Ishikawa (cell line): Measurements from ENCODE around the gene MAP3K2.

Experiments
- CEBPB ChIP-seq: IDR thresholded peaks from 2 replicates; pipeline ENCODE4 v1.6.1; 2012
- CREB1 ChIP-seq: IDR thresholded peaks from 2 replicates; pipeline ENCODE4 v1.6.1; 2012; ENCODE audit warnings: low read depth
- EGR1 ChIP-seq: IDR thresholded peaks from 2 replicates; pipeline ENCODE4 v1.6.1; 2012
- EP300 ChIP-seq: IDR thresholded peaks from 2 replicates; pipeline ENCODE4 v1.6.1; 2012; ENCODE audit warnings: borderline replicate concordance
- FOXM1 ChIP-seq: IDR thresholded peaks from 2 replicates; pipeline ENCODE4 v1.6.1; 2012; ENCODE audit warnings: low read depth, borderline replicate concordance
- NFIC ChIP-seq: IDR thresholded peaks from 2 replicates; pipeline ENCODE4 v1.6.1; 2012
- RAD21 ChIP-seq: IDR thresholded peaks from 2 replicates; pipeline ENCODE4 v1.6.1; 2012; ENCODE audit warnings: low read depth
- TAF1 ChIP-seq: IDR thresholded peaks from 2 replicates; pipeline ENCODE4 v1.6.1; 2012; ENCODE audit warnings: low read depth, mild to moderate bottlenecking
- TCF12 ChIP-seq: IDR thresholded peaks from 2 replicates; pipeline ENCODE4 v1.6.1; 2012; ENCODE audit warnings: low read depth
- TEAD4 ChIP-seq: IDR thresholded peaks from 2 replicates; pipeline ENCODE4 v1.6.1; 2012
- YY1 ChIP-seq: IDR thresholded peaks from 2 replicates; pipeline ENCODE4 v1.6.1; 2012; ENCODE audit warnings: low read depth
- ZBTB7A ChIP-seq: IDR thresholded peaks from 2 replicates; pipeline ENCODE4 v1.6.1; 2012; ENCODE audit warnings: low read depth
- TF ChIP-seq, protein P1 (sequence below): IDR thresholded peaks from 2 replicates; pipeline ENCODE4 v1.6.1; 2012
- TF ChIP-seq, protein P2 (sequence below): IDR thresholded peaks from 2 replicates; pipeline ENCODE4 v1.6.1; 2012
- TF ChIP-seq, protein P3 (sequence below): IDR thresholded peaks from 2 replicates; pipeline ENCODE4 v1.6.1; 2012; ENCODE audit warnings: low read depth, mild to moderate bottlenecking

The MAP3K2 gene

DNA sequence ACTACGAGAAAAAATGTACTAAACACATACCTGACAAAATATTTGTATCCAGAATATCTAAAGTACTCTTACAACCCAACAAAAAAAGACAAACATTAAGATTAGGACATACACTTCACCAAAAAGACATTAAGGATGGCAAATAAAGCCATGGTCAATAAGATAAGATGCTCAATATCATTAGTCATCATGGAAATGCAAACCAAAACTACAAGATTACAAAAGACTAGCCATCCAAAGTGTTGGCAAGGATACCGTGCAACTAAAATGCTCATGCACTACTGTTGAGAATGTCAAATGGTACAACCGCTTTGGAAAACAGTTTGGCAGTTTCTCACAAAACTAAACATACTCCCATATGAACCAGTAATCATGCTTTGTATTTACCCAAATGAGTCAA is 29.7 kb downstream of the MAP3K2 start:
- no peak for TF ChIP-seq EP300
- no peak for TF ChIP-seq YY1
- TF ChIP-seq NFIC = no peak
- TF ChIP-seq TAF1 = no peak

DNA sequence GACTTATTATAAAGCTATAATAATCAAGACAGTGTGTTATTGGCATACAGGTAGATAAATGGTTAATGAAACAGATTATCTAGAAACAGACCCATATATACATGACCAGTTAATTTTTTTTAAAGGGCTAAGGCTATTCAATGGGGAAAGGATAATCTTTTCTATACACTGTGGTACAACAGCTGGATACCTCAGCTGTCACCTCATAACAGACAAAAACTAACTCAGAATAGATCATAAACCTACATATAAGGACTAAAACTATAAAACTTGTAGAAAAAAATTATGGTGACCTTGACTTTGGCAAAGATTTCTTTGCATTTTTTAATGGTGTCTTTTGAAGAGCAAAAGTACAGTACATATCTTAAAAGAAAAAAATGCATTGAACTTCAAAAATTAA is 30.2 kb downstream of the MAP3K2 start:
- no peak for TF ChIP-seq EGR1

DNA sequence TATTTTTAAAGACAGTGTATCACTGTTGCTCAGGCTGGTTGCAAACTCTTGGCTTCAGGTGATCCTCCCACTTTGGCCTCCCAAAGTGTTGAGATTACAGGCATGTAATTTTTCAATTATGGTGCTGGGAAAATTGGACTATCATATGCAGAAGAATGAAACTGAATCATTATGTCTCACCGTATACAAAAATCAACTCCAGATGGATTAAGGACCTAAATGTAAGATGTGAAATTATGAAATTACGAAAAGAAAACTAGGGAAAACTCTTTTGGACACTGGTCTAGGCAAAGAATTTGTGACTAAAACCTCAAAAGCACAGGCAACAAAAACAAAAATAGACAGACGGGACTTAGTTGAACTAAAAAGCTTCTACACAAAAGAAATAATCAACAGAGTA is 31.2 kb downstream of the MAP3K2 start:
- TF ChIP-seq EP300 (no peak), TEAD4 (no peak), CEBPB (no peak), RAD21 (no peak), CREB1 (no peak), YY1 (no peak), NFIC (no peak), TCF12 (no peak), FOXM1 (no peak), TAF1 (no peak), EGR1 (no peak)
- TF ChIP-seq, protein P1, sequence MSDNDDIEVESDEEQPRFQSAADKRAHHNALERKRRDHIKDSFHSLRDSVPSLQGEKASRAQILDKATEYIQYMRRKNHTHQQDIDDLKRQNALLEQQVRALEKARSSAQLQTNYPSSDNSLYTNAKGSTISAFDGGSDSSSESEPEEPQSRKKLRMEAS = no peak
- TF ChIP-seq, protein P2, sequence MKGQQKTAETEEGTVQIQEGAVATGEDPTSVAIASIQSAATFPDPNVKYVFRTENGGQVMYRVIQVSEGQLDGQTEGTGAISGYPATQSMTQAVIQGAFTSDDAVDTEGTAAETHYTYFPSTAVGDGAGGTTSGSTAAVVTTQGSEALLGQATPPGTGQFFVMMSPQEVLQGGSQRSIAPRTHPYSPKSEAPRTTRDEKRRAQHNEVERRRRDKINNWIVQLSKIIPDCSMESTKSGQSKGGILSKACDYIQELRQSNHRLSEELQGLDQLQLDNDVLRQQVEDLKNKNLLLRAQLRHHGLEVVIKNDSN = no peak

DNA sequence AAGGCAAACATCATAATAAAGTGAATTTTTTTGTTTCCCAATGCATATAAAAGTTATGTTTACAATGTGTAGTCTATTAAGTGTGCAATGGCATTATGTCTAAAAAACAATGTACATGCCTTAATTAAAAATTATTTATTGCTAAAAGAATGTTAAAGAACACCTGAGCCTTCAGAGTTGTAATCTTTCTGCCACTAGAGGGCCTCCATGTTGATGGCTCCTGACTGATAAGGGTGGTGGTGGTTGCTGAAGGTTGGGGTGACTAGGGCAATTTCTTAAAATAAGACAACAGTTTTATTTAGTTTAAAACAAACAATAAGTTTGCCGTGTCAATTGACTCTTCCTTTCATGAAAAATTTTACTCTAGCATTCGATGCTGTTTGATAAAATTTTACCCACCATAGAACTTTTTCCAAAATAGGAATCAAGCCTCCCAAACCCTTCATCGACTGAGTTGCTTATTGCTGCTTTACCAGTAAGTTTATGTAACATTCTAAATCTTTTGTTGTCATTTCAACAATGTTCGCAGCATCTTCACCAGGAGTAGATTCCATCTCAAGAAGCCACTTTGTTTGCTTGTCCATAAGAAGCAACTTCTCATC is 32.3 kb downstream of the MAP3K2 start:
- TF ChIP-seq RAD21 (peak; percentile 57), TAF1 (no peak)

DNA sequence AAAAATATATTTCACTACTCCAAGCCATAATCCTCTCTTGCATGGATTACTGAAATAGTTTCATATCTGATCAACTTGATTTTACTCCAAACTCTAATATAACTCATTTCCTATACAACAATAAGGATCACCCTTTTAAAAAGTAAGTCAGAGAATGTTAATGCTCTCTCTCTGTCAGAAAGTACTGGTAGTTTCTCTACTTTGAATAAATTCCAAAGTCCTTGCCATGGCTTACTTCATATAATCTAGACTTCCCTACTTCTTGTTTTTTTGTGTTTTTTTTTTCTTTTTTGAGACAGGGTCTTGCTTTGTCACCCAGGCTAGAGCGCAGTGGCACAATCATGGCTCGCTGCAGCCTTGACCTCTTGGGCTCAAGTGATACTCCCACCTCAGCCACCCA is 36.2 kb downstream of the MAP3K2 start:
- TF ChIP-seq CEBPB (no peak), ZBTB7A (no peak), CREB1 (no peak), TEAD4 (no peak)
- TF ChIP-seq, protein P2 = no peak

DNA sequence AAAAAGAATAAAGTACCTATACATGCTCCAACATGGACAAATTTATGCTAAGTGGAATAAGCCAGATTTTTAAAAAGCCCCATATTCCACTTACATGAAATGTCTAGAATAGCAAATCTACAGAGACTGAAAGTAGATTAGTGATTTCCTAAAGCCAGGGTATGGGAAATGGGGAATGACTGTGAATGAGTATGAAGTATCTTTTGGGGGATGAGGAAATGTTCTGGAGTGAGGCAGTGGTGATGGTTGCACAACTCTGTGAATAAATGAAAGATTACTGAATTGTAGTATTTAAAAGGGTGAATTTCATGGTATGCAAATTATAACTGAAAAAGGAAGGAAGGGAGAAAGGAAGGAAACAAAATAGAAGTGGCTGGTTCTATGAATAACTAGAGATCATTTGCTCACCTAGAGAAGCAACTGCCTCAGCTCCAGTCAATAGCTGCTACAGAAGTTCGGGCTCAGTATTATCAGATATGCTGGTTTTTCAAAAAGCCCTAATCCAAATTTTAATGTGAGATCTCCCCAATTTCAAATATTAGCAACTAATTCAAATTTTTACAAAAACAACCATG is 39.3 kb downstream of the MAP3K2 start:
- no peak for TF ChIP-seq EP300

DNA sequence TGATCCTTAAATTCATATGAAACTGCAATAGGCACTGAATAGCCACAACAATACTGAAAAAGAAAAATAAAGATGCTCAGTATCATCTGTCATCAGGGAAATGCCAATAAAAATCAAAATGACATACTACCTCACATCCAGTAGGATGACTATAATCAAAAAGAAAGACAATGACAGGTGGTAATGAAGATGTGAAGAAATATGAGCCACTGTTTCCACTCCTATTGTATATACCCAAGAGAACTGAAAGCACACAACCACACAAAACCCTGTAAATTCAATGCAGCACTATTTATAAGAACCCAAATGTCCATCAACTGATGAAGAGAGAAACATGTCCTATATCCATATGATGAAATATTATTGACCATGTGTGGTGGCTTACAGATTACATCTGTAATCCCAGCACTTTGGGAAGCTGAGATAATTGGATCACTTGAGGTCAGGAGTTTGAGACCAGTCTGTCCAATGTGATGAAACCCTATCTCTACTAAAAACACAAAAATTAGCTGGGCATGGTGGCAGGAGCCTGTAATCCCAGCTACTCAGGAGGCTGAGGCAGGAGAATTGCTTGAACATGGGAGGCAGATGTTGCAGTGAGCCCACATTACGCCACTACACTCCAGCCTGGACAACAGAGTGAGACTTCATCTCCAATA is 39.9 kb downstream of the MAP3K2 start:
- TF ChIP-seq, protein P3, sequence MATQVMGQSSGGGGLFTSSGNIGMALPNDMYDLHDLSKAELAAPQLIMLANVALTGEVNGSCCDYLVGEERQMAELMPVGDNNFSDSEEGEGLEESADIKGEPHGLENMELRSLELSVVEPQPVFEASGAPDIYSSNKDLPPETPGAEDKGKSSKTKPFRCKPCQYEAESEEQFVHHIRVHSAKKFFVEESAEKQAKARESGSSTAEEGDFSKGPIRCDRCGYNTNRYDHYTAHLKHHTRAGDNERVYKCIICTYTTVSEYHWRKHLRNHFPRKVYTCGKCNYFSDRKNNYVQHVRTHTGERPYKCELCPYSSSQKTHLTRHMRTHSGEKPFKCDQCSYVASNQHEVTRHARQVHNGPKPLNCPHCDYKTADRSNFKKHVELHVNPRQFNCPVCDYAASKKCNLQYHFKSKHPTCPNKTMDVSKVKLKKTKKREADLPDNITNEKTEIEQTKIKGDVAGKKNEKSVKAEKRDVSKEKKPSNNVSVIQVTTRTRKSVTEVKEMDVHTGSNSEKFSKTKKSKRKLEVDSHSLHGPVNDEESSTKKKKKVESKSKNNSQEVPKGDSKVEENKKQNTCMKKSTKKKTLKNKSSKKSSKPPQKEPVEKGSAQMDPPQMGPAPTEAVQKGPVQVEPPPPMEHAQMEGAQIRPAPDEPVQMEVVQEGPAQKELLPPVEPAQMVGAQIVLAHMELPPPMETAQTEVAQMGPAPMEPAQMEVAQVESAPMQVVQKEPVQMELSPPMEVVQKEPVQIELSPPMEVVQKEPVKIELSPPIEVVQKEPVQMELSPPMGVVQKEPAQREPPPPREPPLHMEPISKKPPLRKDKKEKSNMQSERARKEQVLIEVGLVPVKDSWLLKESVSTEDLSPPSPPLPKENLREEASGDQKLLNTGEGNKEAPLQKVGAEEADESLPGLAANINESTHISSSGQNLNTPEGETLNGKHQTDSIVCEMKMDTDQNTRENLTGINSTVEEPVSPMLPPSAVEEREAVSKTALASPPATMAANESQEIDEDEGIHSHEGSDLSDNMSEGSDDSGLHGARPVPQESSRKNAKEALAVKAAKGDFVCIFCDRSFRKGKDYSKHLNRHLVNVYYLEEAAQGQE = no peak
- no peak for TF ChIP-seq FOXM1
- no peak for TF ChIP-seq YY1

DNA sequence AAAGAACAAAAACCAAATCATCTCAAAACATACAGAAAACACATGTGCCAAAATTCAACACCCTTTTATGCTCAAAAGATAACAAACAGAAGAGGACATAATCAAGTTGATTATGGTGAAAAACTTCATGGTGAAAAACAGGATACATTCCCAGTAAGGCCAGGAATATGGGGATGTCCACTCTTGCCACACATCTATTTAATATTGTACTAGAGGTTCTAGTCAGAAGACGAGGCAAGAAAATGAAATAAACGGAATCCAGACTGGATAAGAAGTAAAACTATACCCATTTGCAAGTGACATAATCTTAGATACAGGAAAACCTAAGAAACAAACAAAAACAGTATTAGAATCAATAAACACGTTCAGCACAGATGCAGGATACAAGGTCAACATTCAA is 40.8 kb downstream of the MAP3K2 start:
- no peak for TF ChIP-seq RAD21
- TF ChIP-seq, protein P2 = no peak

DNA sequence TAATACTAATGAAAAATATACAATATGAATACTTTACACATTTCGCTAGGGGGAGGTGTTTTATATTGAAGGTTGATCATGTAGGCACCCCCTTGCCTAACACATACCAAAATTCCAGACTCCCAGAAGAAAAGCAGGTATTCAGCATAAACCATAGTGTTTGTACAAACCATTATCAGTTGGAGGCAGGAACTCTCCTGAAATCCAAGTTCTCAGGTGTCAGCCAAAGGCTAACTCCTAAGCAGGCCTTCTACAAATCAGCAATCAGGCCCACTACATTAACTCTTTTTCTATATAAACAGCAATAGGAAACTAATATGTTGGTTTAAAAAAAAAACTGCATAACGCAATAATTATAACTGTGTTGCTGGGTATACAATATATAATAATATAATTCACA is 44.5 kb downstream of the MAP3K2 start:
- no peak for TF ChIP-seq NFIC
- no peak for TF ChIP-seq CREB1
- TF ChIP-seq TCF12 = no peak
- TF ChIP-seq ZBTB7A = no peak
- TF ChIP-seq RAD21 = no peak
